GM21576 (cell line): ENCODE measurements around the gene SHLD1.

ENCODE experiments used
- ATAC-seq: cut with Tn5 transposase; IDR thresholded peaks from one replicate; pipeline ENCODE4 v1.9.1; 2021; ENCODE audit warnings: mild to moderate bottlenecking, moderate library complexity; ENCODE audit not compliant: unreplicated experiment

Gene SHLD1

DNA sequence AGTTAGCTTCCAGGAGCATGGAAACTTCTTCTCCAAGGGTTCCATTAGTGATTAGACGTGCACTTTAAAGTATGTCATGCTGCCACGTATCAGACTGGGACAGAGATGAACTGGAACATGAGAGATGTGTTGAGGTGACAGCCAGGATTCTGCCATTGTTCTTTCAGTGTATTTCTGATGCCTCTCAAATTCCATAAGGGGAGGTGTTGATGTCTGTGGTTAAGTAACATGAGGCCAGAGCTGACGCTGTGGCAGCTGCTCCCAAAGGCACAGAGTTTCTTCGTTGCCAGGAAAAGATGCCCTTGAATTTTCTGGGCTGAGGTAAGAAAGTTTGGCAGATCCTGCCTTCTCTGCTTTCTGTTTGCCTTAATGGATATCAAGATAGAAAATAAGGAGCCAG lies 136.6 kb downstream of the SHLD1 start:
- ATAC-seq, result no peak

DNA sequence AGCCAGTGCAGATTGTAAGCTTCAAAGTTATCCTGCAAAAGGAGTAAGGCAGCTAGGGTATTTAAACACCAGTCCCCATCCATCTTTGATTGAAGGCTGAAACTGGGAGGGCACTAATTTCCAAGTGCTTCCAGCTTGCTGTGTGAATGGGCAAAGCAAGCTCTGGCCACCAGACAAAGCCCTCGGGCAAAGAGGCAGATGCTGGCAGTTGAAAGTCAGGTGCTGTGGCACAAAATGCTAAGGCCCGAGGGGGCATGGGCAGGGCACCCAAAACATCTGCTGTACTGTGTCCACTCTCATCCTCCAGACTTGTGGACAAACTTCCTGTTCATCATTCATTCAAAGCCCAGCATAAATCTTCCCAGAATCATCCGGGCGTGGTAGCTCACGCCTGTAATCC lies 137.2 kb downstream of the SHLD1 start:
- no peak for ATAC-seq

DNA sequence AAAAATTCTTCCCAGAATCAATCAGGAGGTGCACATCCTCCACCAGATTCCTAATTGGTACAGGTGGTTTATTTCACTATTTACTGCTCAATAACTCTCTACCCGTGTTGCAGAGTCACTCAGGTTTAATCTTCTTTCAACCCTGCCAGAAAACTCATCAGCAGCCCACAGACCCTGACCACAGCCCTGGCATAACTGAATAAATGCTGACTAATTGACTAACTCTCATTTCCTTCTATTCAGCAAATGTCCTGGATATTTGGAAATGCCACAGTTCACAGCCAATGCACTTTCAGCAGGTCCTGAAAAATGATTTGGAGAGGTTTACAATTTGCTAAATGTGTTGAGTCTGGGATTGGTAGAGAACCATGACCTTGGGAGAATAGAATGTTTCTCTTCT lies 137.8 kb downstream of the SHLD1 start:
- no peak for ATAC-seq

GRCh38 chr20:5890773-5891441 lies 140.7 kb downstream of the SHLD1 start:
- ATAC-seq, result no peak

- ATAC-seq, result no peak
These were observed 142.9 kb downstream of the SHLD1 start for GRCh38 chr20:5893052-5893451.

- ATAC-seq, result no peak
These were observed 143.4 kb downstream of the SHLD1 start for GRCh38 chr20:5893621-5894020.

- ATAC-seq, result no peak
These were observed 145.4 kb downstream of the SHLD1 start for GRCh38 chr20:5895626-5896025.

- no peak for ATAC-seq
These were observed 149.2 kb downstream of the SHLD1 start for GRCh38 chr20:5899444-5899843.

DNA sequence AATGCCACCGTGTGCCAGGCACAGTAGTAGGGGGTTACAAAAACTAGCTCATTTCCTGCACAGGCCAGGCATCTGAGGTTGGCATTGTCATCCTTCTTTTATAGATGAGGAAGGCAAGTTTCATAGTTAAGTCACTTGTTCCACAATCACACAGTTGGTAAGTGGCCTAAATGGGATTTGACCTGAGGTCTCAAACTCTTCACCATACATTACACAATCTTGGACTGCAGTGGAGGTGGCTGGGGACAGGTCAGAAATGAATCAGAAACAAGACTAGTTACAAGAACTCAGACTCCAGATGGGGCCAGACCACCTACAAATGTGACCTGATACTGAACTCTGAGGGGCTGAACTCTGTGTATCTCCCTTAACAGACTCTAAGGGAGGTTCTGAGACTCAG lies 150.7 kb downstream of the SHLD1 start:
- ATAC-seq, result no peak

DNA sequence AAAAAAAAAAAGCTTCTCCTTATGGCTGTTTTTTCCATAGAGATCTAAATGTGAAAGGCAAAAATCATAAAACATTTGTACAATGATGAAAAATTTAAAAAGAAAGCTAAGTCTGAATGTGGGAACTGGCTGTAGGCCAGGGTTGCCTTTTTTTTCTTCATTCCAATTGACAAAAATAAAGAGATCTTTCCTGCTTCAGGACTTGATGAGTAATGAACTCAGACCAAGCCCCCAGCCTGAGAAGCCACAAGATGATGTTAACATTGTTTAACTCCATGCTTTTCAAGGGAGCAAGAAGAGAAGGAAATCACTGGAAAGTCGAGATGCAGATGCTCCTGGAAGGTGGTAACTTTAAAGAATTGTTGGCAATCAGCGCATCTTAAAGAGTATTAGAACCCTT lies 158.8 kb downstream of the SHLD1 start:
- no peak for ATAC-seq

- ATAC-seq, result no peak
These were observed 160.0 kb downstream of the SHLD1 start for GRCh38 chr20:5910186-5910585.

DNA sequence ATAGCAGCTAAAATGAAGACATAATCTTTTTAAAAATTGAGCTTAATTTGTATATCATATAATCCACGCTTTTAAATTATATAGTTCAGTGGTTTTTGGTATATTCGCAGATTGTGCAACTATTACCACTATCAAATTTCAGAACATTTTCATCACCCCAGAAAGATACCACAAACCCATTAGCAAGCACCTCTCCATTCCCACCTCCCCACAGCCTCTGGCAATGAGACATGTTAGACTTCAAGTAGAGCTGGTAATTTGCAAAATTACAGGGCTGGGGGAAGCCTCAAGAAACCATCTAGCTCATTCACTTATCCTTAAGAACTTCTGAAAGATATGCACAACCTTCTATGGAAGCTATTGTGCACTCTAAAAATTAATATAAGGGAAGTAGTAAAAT lies 163.0 kb downstream of the SHLD1 start:
- ATAC-seq, result no peak
